WERI-Rb-1 (cell line): ENCODE measurements around the gene USP4.
A peak's percentile ranks its signal among the peaks of the same experiment; 100 is the strongest.

Experiments
- DNase-seq: peaks from one replicate; pipeline ENCODE4 v3.0.0-alpha.2; 2020
- H3K27ac ChIP-seq: fragments of 250-450 bp; sonication (Bioruptor Pico); 2 replicates; pipeline ENCODE4 v1.5.1; 2020; ENCODE audit warnings: mild to moderate bottlenecking, moderate library complexity
- H3K27me3 ChIP-seq: fragments of 250-450 bp; sonication (Bioruptor Pico); 2 replicates; pipeline ENCODE4 v1.5.1; 2021; ENCODE audit warnings: mild to moderate bottlenecking, low read depth, moderate library complexity; ENCODE audit not compliant: insufficient read depth, severe bottlenecking
- H3K36me3 ChIP-seq: fragments of 250-450 bp; sonication (Bioruptor Pico); 2 replicates; pipeline ENCODE4 v1.5.1; 2020; ENCODE audit warnings: mild to moderate bottlenecking, moderate library complexity
- H3K4me3 ChIP-seq: 2 replicates; pipeline ENCODE4 v1.5.1; 2011; ENCODE audit warnings: low read depth, mild to moderate bottlenecking, control low read depth, low read length
- H3K9me3 ChIP-seq: fragments of 250-450 bp; sonication (Bioruptor Pico); 2 replicates; pipeline ENCODE4 v1.5.1; 2021; ENCODE audit warnings: mild to moderate bottlenecking, moderate library complexity; ENCODE audit not compliant: severe bottlenecking
- TF ChIP-seq, protein P1 (sequence below): IDR thresholded peaks from 2 replicates; pipeline ENCODE4 v1.5.1; 2011; ENCODE audit warnings: low read depth, mild to moderate bottlenecking, control low read depth, inconsistent platforms, low read length

USP4 gene

DNA sequence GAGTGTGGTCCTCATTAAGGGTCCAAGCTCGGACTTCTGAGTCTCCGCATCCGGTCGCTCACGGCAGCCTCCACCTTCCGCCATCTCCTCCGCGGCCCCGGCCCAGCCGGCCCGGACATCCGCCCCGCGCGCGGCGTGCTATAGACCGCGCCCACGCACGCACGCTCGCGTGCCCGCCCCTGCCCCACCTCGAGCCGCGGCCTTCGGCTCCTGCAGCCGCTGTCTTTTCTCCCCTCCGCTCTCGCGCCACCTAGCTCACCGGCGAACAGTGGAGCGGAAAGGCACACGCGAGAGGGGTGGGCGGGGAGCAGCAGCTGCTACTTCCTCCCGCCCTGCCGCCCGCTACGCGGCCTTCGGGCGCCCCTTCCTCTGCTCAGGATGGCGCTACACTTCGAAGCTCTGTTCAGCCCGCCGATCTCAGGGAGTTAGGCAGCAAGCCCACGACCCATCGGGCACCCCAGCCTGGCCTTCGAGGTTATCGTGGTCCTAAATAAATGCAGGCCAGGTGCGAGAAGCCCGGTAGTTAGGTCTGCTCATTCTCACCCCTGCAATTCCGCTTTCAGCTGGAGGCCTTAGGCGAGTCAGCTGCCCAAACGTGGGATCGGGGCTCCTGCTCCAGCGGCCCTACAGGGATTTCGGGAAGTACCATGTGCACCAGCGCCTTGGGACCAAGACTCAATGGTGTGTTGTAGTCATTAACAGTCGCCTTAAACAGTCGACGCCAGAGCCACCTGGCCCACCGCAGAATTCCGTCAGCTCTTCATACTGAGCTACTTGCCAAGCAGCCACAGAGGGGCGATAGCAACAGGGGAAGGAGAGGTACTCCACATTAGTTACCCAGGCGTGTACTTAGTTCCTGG, at the start of gene USP4:
Gene USP4 (minus strand): TSS at position 113 of the 860 bp plus-strand sequence. CDS start 29 bp downstream, at position 84.
- H3K27me3 ChIP-seq: no peaks in the 10 kb centered on the region
- DNase-seq: peak; percentile 97
- peak within 1 kb of the TSS; percentile 95 for H3K27ac ChIP-seq
- no peaks in the 10 kb centered on the region for H3K9me3 ChIP-seq
- TF ChIP-seq, protein P1, sequence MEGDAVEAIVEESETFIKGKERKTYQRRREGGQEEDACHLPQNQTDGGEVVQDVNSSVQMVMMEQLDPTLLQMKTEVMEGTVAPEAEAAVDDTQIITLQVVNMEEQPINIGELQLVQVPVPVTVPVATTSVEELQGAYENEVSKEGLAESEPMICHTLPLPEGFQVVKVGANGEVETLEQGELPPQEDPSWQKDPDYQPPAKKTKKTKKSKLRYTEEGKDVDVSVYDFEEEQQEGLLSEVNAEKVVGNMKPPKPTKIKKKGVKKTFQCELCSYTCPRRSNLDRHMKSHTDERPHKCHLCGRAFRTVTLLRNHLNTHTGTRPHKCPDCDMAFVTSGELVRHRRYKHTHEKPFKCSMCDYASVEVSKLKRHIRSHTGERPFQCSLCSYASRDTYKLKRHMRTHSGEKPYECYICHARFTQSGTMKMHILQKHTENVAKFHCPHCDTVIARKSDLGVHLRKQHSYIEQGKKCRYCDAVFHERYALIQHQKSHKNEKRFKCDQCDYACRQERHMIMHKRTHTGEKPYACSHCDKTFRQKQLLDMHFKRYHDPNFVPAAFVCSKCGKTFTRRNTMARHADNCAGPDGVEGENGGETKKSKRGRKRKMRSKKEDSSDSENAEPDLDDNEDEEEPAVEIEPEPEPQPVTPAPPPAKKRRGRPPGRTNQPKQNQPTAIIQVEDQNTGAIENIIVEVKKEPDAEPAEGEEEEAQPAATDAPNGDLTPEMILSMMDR: peak; percentile 75
- peaks cover 15% of the 10 kb centered on the region for H3K36me3 ChIP-seq
- H3K4me3 ChIP-seq: peak within 1 kb of the TSS; percentile 95

DNA sequence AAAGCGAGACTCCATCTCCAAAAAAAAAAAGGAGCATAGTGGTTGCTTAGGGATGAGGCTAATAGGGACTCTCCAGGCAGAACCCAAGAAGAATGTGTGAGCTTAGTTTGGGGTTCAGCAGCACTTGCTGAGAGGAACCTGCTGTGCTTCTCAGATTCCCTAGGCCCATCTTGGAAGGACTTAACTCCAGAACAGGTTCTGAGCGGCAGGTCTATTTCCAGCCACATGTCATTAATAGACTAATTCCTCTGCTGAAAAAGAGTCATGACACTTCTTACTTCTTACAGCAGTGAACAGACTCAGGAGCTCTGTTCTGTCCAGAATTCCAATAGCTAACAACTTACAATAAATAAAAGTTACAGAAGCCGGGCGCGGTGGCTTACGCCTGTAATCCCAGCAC, 49.4 kb upstream of the USP4 start:
- Histone ChIP-seq H3K9me3 (no peaks in the 10 kb centered on the region), H3K27me3 (no peaks in the 10 kb centered on the region), H3K36me3 (peaks cover 23% of the 10 kb centered on the region), H3K4me3 (no peak overlapping the region), H3K27ac (no peak overlapping the region)
- TF ChIP-seq, protein P1: no peak
- DNase-seq: no peak

- Histone ChIP-seq H3K27ac (no peak overlapping the region), H3K27me3 (no peaks in the 10 kb centered on the region), H3K9me3 (no peaks in the 10 kb centered on the region), H3K4me3 (no peak overlapping the region), H3K36me3 (peaks cover 21% of the 10 kb centered on the region)
- no peak for DNase-seq
- TF ChIP-seq, protein P1: no peak
Measured at GRCh38 chr3:49388289-49388820, 48.5 kb upstream of the USP4 start.

DNA sequence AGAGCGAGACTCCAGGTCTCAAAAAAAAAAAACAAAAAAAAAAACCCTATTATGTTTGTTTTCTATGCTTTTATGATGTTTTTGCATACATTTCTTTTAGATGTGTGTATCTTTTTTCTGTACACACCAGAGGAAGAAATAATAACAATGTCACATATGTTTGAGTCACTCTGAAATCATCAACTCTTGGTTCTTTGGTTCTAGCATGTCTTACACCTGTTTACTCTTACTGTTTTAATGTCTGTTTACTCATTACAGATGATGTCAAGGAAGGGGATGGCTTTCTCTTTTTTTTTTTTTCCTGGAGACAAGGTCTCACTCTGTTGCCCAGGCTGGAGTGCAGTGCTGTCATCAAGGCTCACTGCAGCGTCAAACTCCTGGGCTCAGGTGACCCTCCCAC, 47.9 kb upstream of the USP4 start:
- Histone ChIP-seq H3K27me3 (no peaks in the 10 kb centered on the region), H3K27ac (no peak overlapping the region), H3K4me3 (no peak overlapping the region), H3K36me3 (peaks cover 21% of the 10 kb centered on the region), H3K9me3 (no peaks in the 10 kb centered on the region)
- TF ChIP-seq, protein P1: no peak
- DNase-seq: no peak

GRCh38 chr3:49386056-49386756, 46.4 kb upstream of the USP4 start:
- DNase-seq: no peak

More at GRCh38 chr3:49386056-49386756, 46.4 kb upstream of the USP4 start:
- Histone ChIP-seq H3K4me3 (no peak overlapping the region), H3K27ac (no peak overlapping the region), H3K9me3 (no peaks in the 10 kb centered on the region), H3K36me3 (peaks cover 21% of the 10 kb centered on the region), H3K27me3 (no peaks in the 10 kb centered on the region)
- TF ChIP-seq, protein P1: no peak
